Esophagus squamous epithelium (tissue), 4 donors: ENCODE data around the gene CENPU.
A peak's percentile ranks its signal among the peaks of the same experiment; 100 is the strongest.

Experiments used
- POLR2A ChIP-seq, 4 donors: fragments of 450-650 bp; IDR thresholded peaks; one replicate each; pipeline ENCODE4 v1.6.1; 2017; ENCODE audit warnings: antibody characterized with exemption in 4 of 4, mild to moderate bottlenecking in 4 of 4, moderate library complexity in 3 of 4
- TF ChIP-seq, protein P1 (sequence below), 6 experiments: fragments of 450-650 bp in 4 of 6; fragments of 200-600 bp in 2 of 6; sonication (generic) in 2 of 6; IDR thresholded peaks; one replicate each; pipeline ENCODE4 v1.5.1; 2016 to 2019; ENCODE audit warnings: antibody characterized with exemption in 6 of 6, mild to moderate bottlenecking in 4 of 6, moderate library complexity in 4 of 6

DNA sequence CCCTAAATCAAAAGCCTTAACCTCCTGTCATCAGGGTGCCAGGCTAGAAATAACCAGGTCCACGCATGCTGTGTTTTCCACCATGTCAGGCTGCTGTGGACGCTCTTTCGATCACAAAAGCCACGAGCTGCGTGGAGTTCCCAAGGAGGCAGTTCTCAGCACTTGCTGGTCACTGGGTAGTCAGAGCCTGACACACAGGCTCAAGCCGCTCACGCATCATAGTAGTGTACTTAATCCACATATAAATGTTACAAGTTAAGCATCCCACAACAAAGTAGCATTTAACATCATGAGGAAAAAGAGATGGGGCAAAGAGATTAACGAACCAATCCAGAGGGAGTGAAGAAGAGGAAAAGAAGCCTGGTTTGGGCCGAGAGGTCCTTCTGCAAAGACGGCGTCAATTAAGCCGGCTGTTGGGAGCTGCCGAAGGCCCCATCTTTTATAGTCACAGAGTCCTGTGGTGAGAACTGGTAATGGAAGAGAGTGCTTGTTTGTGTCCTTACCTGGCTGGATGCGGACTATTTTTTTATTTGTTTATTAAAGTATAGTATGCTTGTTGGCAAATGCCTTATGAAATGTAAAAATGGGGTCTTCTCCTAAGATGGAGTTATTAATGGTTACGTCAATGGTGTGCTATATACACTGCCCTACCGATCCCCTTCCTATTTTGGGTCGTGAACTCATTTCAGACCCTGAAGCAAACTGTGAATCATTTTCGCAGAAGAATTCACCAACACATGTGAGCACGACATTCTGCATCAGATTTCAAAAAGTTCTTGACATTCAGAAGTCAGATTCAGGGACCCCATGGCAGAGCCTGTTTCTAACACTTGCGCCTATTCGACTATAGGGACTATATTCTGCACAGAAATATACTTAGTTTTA, 83.7 kb downstream of the CENPU start:
- no peak for TF ChIP-seq POLR2A (IDR thresholded peaks at IDR 0.05)
- TF ChIP-seq, protein P1, sequence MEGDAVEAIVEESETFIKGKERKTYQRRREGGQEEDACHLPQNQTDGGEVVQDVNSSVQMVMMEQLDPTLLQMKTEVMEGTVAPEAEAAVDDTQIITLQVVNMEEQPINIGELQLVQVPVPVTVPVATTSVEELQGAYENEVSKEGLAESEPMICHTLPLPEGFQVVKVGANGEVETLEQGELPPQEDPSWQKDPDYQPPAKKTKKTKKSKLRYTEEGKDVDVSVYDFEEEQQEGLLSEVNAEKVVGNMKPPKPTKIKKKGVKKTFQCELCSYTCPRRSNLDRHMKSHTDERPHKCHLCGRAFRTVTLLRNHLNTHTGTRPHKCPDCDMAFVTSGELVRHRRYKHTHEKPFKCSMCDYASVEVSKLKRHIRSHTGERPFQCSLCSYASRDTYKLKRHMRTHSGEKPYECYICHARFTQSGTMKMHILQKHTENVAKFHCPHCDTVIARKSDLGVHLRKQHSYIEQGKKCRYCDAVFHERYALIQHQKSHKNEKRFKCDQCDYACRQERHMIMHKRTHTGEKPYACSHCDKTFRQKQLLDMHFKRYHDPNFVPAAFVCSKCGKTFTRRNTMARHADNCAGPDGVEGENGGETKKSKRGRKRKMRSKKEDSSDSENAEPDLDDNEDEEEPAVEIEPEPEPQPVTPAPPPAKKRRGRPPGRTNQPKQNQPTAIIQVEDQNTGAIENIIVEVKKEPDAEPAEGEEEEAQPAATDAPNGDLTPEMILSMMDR (IDR thresholded peaks at IDR 0.05) = peak in 3 of 6 experiments; percentile 5 to 14 (median 7)
